Measurements from ENCODE around the gene ACAD11. TPM values are rescaled to one million over a fixed set of nuclear protein-coding genes. Genes with fewer than 3 reads are reported as not detected.

The ACAD11 gene
- total RNA-seq, 1 donor = 29.8 TPM

Other genes with a start within 250 kb of the ACAD11 start
- 17.7 TPM for gene DNAJC13, start 242.3 kb downstream of the ACAD11 start, total RNA-seq
- 0.31 TPM for gene ACKR4, start 62.5 kb downstream of the ACAD11 start, total RNA-seq
- gene UBA5, start 520 bp upstream of the ACAD11 start, total RNA-seq = 18.7 TPM
- gene NPHP3, start 62.6 kb upstream of the ACAD11 start, total RNA-seq = 27.3 TPM

All from mononuclear cell (primary cell).